Measurements from ENCODE around the gene STARD9. TPM values are rescaled to one million over a fixed set of nuclear protein-coding genes. Genes with fewer than 3 reads are reported as not detected.
"Not testable (repeated sequence)": the region's sequence is repeated elsewhere in the genome, so short reads cannot be mapped to it uniquely, and the experiment has no call there.

STARD9 gene
- total RNA-seq, 1 experiment from 2014 or later: 4.4 TPM

DNA sequence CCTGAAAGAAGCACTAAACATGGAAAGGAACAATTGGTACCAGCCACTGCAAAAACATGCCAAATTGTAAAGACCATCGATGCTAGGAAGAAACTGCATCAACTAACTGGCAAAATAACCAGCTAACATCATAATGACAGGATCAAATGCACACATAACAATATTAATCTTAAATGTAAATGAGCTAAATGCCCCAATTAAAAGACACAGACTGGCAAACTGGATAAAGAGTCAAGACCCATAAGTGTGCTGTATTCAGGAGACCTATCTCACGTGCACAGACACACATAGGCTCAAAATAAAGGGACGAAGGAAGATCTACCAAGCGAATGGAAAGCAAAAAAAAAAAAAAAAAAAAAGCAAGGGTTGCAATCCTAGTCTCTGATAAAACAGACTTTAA lies 190.7 kb downstream of the STARD9 start:
- DNase-seq (ENCODE audit: low read depth): not testable (repeated sequence)

Other genes with a start within 250 kb of the STARD9 start
- gene CAPN3, start 216.1 kb upstream of the STARD9 start, total RNA-seq (2014; rRNA removed; shearing (Covaris generic)): not detected in 2 replicates
- gene ZNF106, start 84.5 kb upstream of the STARD9 start, total RNA-seq (2014; rRNA removed; shearing (Covaris generic)): 37.0 and 40.4 TPM in 2 replicates
- gene SNAP23, start 80.0 kb upstream of the STARD9 start, total RNA-seq (2014; rRNA removed; shearing (Covaris generic)): 101 and 108 TPM in 2 replicates
- gene LRRC57, start 26.8 kb upstream of the STARD9 start, total RNA-seq (2014; rRNA removed; shearing (Covaris generic)): 32.3 and 33.7 TPM in 2 replicates
- 42.1 and 59.8 TPM in 2 replicates for gene HAUS2, start 26.8 kb upstream of the STARD9 start, total RNA-seq (2014; rRNA removed; shearing (Covaris generic))
- 8.8 and 12.0 TPM in 2 replicates for gene CDAN1, start 161.5 kb downstream of the STARD9 start, total RNA-seq (2014; rRNA removed; shearing (Covaris generic))

All from RPMI7951 (cell line).